NCI-H1092 treated with DMSO at 0.1 percent for 48 hours (cell line): ENCODE measurements around the gene MAGEC1.
"Not testable (repeated sequence)": the region's sequence is repeated elsewhere in the genome, so short reads cannot be mapped to it uniquely, and the experiment has no call there.

ENCODE experiments used
- DNase-seq: peaks from one replicate; lab custom pipeline; 2025; lab: John Stamatoyannopoulos, UW

Gene MAGEC1, protein sequence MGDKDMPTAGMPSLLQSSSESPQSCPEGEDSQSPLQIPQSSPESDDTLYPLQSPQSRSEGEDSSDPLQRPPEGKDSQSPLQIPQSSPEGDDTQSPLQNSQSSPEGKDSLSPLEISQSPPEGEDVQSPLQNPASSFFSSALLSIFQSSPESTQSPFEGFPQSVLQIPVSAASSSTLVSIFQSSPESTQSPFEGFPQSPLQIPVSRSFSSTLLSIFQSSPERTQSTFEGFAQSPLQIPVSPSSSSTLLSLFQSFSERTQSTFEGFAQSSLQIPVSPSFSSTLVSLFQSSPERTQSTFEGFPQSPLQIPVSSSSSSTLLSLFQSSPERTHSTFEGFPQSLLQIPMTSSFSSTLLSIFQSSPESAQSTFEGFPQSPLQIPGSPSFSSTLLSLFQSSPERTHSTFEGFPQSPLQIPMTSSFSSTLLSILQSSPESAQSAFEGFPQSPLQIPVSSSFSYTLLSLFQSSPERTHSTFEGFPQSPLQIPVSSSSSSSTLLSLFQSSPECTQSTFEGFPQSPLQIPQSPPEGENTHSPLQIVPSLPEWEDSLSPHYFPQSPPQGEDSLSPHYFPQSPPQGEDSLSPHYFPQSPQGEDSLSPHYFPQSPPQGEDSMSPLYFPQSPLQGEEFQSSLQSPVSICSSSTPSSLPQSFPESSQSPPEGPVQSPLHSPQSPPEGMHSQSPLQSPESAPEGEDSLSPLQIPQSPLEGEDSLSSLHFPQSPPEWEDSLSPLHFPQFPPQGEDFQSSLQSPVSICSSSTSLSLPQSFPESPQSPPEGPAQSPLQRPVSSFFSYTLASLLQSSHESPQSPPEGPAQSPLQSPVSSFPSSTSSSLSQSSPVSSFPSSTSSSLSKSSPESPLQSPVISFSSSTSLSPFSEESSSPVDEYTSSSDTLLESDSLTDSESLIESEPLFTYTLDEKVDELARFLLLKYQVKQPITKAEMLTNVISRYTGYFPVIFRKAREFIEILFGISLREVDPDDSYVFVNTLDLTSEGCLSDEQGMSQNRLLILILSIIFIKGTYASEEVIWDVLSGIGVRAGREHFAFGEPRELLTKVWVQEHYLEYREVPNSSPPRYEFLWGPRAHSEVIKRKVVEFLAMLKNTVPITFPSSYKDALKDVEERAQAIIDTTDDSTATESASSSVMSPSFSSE

DNA sequence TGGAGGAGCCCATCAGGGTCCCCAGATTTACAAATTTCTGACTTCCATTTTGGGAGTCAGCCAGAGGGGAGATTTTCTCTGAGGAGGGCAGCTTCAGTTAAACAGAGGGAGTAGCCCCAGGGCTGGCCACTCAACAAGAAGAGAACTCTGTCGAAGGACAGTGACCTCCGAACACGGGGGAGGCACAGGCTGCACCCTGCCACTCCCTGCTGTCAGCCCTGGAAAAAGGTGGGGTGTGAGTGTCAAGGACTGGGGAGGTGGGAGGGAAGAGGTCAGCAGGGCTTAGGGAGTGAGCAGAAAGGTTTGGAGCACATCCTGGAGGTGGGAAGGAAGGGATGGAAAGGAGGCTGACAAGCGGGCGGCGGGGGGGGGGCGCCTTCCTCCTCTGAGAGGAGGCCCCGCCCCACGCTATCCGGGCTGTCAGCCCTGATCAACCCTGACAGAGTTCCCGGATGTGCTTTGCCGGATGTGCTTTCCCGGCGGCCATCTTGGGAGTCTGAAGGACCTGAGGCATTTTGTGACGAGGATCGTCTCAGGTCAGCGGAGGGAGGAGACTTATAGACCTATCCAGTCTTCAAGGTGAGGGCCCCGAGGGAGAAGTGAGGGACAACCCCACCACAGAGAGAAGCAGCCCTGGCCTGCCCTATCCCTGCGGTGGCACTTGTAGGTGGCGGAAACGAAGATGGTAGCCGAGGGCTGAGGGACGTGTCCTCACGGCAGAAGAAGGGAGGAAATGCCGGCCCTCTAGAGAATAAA is at the start of gene MAGEC1:
Gene MAGEC1, plus strand, starts transcription at position 495 of the 756 bp plus-strand sequence. CDS start 1,179 bp downstream, outside the sequence.
- peak; percentile 75 for DNase-seq

DNA sequence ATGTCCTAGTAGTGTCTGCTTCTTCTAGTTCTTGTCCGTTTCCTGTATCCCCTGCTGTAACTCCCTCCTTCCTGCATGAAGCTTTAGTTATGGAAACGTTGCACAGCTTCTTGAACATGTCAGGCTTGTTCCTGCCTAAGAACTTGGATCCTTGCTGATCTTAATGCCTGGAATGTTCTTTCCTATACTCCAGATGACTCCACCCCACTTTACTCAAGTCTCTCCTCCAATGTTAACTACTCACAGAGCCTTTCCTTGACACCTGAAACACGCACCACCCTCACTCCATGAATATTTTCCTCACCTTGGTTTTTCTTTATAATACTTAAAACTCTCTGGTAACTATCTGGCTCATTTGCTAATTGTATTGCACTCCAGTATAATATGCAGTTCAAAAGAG is 46.2 kb upstream of the MAGEC1 start:
- no peak for DNase-seq

DNA sequence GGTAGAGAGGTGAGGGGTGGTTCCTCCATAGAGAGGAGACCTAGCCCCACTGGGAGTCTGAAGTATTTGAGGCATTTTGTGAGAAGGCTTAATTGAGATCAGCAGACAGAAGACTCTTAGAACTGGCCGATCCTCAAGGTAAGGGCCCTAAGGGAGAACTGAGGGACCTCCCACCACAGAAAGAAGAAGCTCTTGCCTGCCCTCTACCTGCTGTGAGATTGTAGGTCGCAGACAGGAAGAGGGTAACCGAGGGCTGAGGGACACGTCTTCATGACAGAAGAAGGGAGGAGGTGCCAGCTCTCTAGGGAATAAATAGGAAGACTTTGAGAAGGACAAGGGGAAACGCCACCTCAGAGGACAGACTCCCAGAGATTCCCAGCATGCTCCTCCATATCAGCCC is 24.1 kb upstream of the MAGEC1 start:
- DNase-seq = peak; percentile 9

DNA sequence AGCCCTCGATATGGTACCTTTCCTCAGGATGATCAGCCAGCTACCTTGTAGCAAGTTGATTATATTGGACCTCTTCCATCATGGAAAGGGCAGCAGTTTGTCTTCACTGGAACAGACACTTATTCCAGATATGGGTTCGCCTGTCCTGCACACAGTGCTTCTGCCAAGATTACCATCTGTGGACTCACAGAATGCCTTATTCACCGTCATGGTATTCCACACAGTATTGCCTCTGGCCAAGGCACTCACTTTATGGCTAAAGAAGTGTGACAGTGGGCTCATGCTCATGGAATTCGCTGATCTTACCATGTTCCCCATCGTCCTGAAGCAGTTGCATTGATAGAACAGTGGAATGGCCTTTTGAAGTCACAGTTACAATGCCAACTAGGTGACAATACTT is 14.9 kb upstream of the MAGEC1 start:
- DNase-seq = not testable (repeated sequence)

DNA sequence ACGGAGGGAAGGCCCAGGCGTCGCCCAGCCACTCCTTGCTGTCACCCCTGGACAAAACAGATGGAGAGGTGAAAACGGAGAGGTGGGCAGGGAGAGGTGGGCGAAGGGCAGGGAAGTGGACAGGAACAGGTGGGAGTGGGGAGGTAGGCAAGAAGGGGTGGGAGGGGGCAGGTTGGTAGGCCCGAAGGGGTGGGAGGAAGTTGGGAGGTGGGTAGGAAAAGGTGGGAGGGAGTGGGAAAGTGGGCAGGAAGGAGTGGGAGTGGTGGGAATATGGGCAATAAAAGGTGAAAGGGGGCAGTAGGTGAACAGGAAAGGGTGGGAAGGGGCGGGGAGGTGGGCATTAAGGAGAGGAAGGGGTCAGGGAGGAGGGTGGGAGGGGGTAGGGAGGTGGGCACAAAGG is 9.0 kb upstream of the MAGEC1 start:
- no peak for DNase-seq

DNA sequence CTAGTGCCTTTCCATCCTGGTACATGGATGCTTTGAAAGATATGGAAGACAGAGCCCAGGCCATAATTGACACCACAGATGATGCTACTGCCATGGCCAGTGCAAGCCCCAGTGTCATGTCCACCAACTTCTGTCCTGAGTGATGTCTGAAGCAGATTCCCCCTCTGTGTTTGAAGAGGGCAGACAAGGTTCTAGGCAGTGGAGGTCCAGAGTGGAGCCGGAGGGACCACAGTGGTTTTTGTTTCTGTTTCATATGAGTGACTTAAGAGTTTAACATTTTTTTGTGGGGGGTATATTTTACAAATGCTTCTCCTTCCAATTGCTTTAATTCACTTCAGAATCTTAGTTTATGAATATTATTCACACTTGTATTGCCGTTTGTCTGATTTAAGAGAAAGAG is 6.0 kb upstream of the MAGEC1 start:
- DNase-seq = no peak

DNA sequence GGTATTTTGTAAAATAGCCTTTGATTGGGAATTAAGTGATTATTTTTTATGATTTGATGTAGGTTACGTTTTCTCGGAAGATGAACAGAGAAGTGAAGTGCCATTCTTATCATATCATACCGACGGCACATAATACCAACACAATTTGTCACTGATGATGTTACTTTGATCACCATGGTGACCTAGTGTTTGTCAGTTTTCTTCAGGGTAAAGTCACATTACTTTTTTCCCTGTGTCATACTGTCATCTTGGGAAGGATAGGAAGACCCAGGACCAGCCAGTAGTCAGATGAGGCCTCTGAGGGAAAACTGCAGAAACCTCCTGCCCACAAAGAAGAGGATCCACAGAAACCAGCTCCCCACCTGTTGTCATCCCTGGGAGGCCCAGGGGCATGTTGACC is 1.3 kb upstream of the MAGEC1 start:
- no peak for DNase-seq

DNA sequence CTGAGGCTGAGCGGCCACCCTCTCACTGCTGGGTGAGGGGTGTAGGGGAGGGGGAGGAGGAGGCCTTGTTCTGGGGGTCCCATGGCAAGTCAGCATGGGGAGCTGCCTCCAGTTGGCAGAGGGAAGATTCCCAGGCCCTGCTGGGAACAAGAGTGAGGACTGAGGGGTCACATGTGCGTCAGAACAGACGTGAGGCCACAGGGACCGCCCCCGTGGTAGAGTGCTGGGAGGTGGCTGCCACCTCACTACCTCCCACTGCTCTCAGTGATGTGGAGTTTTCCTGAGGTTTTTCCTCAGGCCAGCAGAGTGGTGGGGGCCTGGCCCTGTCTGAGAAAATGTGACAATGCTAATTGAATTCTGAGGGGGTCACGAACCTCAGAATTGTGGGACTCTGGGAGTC is 568 bp downstream of the MAGEC1 start:
- peak; percentile 12 for DNase-seq

DNA sequence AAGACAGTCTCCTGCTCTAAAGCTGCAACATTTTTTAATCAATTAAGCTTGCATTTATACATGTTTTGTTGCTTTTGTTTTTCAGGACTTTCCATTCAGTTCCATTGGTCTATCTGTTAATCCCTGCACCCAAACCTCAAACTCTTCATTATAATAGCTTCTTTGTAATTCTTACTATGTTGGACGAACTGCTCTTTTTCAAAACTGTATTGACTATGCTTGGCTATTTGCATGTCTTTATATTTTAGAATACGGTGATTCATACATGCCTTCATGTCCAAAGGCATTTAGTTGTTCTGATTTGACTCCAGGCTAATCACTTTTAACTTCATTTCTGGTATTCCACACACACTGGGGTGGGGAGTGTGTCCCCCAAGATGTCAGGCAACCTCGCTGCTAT is 14.1 kb downstream of the MAGEC1 start:
- no peak for DNase-seq

DNA sequence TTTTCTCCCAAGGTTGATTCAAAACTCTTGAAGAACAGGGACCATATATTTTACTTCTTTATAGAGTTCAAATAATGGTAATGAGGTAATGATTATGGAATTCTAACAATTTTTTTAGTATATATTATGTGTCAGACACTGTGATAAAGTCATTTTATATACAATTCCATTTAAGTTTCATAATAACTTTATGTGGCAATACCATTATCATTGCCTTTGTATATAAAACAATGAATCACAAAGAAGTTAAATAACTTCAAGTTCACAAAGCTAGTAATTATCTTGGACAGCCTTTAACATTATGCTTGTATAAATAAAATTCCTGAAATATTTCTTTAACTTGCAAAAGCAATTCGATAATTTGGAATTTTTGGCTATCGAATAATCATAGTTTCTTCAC is 20.6 kb downstream of the MAGEC1 start:
- no peak for DNase-seq

DNA sequence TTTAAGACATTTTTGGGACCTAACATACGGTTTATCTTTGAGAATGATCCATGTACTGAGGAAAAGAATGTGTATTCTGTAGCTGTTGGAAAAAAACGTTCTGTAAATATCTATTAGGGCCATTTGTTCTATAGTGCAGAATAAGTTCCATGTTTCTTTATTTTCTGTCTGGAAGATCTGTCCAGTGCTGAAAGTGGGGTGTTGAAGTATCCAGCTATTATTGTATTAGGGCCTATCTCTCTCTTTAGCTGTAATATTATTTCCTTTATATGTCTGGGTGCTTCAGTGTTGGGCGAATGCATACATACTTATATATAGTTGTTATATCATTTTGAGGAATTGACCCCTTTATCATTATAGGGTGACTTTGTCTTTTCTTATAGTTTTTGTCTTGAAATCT is 24.7 kb downstream of the MAGEC1 start:
- DNase-seq = no peak

DNA sequence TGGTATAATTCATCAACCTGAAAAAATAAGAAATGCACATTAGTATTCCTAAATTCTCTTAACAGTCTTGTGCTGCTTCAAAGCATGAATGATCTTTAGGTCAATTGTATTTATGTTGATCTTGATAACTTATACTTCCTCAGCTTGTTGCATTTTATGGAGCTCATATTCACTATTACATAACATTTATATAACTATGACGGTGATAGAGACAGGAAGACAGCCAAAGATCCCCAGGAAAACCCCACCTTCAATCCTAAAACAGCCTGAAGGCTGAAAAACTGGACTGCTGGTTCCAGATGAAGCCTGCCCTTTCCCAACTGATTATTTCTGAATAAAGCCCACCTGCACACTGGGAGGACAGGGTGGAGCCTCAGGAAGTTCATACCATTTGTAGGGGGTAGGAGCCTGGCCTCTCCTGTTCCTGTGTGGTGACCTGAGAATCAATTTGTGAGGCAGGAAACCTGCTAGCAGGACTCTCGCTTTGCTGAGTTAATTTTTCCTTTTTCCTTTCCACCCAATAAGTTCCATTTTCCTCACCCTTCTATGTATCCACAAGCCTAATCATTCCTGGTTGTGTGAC is 30.5 kb downstream of the MAGEC1 start:
- no peak for DNase-seq

DNA sequence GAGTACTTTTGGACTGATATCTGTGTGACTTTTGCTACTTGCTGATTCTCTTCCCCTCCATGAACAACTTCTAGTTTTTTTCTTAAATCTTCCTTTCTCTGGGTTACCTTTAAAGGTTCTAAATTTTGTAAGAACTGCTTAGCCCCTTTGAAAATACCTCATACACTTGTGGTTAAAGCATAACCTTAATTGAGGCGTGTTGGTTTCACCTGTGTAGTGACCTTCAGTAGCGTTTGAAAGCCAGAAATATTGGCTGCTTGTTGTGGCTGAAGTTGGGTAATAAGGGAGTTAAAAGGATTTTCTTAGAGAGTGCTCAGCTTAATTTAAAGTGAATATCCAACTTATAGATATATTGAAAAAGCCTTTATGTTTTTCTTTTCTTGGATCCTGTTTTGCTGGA is 32.0 kb downstream of the MAGEC1 start:
- DNase-seq = no peak

DNA sequence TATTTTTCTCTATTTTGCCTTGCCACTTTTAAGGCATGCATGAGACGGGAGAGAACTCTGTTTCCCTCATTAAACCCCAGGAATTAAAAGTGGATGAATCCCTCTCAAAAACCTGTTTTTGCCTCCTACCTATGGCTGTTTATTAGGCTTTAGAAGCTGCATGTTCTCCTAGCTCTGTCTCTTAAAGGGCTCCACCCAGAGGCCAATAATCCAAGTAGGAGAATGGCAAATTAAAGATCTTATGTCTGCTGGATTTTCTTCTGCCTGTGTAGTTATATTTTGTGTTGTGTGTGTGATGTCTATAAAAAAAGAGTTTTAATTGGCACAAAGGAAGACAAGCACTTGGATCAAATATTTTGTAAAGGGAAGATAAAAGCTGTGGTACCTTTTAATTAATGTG is 32.4 kb downstream of the MAGEC1 start:
- DNase-seq = no peak

DNA sequence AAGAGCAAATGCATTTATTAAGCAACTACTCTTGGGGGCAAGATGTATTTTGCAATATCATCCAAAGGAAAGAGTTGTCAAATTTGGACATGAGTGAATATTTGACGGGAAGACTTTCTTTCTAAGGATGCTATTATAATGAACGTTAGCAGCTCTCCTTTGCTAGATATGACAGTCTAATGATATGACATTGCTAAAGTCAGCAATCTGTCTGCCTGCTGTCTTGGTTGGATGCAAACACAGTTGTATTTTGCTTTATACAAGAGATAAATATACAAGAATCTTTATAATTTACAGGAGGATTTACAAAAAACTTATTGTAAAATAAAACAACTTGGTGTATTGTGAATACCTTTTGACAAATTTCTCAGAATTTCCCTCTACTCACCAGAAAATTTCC is 37.5 kb downstream of the MAGEC1 start:
- DNase-seq = no peak

DNA sequence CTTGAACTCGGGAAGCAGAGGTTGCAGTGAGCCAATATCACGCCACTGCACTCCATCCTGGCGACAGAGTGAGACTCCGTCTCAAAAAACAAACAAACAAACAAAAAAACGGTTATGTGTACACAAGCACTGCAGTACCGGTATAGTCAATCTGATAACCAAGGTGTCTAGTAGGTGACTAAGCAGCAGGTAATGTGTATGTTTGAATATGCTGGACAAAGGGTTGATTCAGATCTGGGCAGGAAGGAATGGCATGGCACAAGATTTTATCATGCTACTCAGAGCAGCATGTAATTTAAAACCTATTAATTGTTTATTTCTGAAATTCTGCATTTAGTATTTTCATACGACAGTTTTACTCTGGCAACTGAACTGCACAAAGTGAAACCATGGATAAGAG is 41.7 kb downstream of the MAGEC1 start:
- DNase-seq = no peak

DNA sequence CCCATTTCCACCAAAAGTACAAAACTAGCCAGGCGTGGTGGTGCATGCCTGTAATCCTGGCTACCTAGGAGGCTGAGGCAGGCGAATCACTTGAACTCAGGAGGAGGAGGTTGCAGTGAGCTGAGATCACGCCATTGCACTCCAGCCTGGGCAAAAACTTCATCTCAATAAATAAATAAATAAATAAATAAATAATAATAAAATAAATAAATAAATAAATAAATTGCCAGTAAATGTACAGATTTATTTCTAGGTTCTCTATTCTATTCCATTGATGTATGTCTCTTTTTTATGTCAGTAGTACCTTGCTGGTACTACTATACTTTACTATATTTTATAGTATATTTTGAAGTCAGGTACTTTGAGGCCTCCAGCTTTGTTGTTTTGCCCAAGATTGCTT is 43.7 kb downstream of the MAGEC1 start:
- no peak for DNase-seq

DNA sequence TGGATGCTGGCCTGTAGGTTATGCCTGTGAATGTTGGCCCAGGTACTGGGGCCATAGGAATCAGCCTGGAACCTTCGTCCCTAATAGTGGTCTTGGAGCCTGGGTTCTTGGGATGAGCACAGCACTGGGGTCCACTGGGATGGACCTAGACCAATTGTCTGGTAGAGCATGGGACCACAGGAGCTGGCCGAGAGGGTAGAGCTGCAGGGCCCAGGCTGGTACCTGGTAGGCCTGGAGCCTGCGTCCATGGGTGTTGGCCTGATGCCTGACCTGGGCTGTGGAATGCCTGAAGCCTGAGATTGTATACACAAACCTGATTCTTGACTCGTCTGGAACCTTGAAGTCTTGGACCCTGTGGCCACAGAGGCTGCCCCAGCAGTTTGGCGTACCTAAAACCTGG is 48.9 kb downstream of the MAGEC1 start:
- no peak for DNase-seq

DNA sequence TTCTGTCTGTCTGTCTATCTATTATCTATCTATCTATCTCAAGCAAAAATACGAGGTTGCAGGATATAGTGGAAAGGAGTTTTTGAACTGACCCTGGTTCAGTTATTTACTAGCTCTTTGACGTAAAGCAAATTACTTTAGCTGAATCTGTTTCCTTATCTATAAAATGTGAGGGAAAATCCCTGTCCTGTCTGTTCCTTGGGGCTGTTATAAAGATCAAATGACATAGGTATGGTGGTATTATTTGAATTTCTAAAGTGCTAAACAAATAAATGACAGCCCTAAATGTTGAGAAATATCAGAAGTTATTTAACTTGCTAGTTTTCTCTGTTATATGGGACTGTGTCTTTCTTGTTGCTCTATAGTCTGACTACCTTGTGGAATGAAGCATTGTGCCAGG is 55.0 kb downstream of the MAGEC1 start:
- DNase-seq = no peak
